GM21390 (cell line): Measurements from ENCODE around the gene CAPZB.

Source experiments
- ATAC-seq: cut with Tn5 transposase; IDR thresholded peaks from one replicate; pipeline ENCODE4 v1.9.1; 2021; ENCODE audit not compliant: unreplicated experiment

CAPZB gene

GRCh38 chr1:19371226-19372135, 113.9 kb downstream of the CAPZB start:
- ATAC-seq, result no peak

GRCh38 chr1:19370453-19371170, 114.7 kb downstream of the CAPZB start:
- ATAC-seq, result no peak

GRCh38 chr1:19369396-19370090, 115.8 kb downstream of the CAPZB start:
- ATAC-seq, result no peak

- no peak for ATAC-seq
Observed at GRCh38 chr1:19368964-19369363, 116.4 kb downstream of the CAPZB start.

GRCh38 chr1:19368050-19368449, 117.3 kb downstream of the CAPZB start:
- ATAC-seq, result no peak

GRCh38 chr1:19367584-19368041, 117.7 kb downstream of the CAPZB start:
- no peak for ATAC-seq

GRCh38 chr1:19366599-19367536, 118.5 kb downstream of the CAPZB start:
- no peak for ATAC-seq

GRCh38 chr1:19365721-19366120, 119.6 kb downstream of the CAPZB start:
- ATAC-seq, result no peak

GRCh38 chr1:19363536-19364152, 121.7 kb downstream of the CAPZB start:
- no peak for ATAC-seq

GRCh38 chr1:19361611-19362147, 123.7 kb downstream of the CAPZB start:
- ATAC-seq, result no peak

GRCh38 chr1:19360843-19361610, 124.3 kb downstream of the CAPZB start:
- ATAC-seq, result no peak

- no peak for ATAC-seq
Observed at GRCh38 chr1:19360432-19360831, 124.9 kb downstream of the CAPZB start.

- ATAC-seq, result no peak
Observed at GRCh38 chr1:19360016-19360415, 125.3 kb downstream of the CAPZB start.

GRCh38 chr1:19359357-19359756, 126.0 kb downstream of the CAPZB start:
- no peak for ATAC-seq

GRCh38 chr1:19358710-19359109, 126.6 kb downstream of the CAPZB start:
- ATAC-seq, result no peak

GRCh38 chr1:19357299-19357986, 127.9 kb downstream of the CAPZB start:
- no peak for ATAC-seq

- no peak for ATAC-seq
Observed at GRCh38 chr1:19356266-19356665, 129.1 kb downstream of the CAPZB start.

GRCh38 chr1:19354531-19354981, 130.8 kb downstream of the CAPZB start:
- ATAC-seq, result no peak
